GM23338 (cell line): ENCODE measurements around the gene ABHD18.
"Not testable (repeated sequence)": the region's sequence is repeated elsewhere in the genome, so short reads cannot be mapped to it uniquely, and the experiment has no call there.

Experiments
- CTCF ChIP-seq, 2 experiments: fragments of 200-600 bp in 1 of 2; sonication (generic) in 1 of 2; conservative IDR thresholded peaks; 2 replicates each; pipeline versions ENCODE4 v1.5.1 to v1.6.1; 2016 to 2017; ENCODE audit warnings: antibody characterized with exemption in 2 of 2, low read depth in 2 of 2, mild to moderate bottlenecking in 2 of 2, moderate library complexity in 1 of 2
- EZH2 ChIP-seq: fragments of 200-600 bp; sonication (generic); IDR thresholded peaks from one replicate; pipeline ENCODE4 v1.8.0; 2017; ENCODE audit warnings: antibody characterized with exemption, mild to moderate bottlenecking, low read depth; ENCODE audit not compliant: unreplicated experiment
- EZH2phosphoT487 ChIP-seq: fragments of 200-600 bp; sonication (generic); IDR thresholded peaks from one replicate; pipeline ENCODE4 v1.8.1; 2018; ENCODE audit warnings: antibody characterized with exemption; ENCODE audit not compliant: unreplicated experiment
- POLR2AphosphoS5 ChIP-seq: IDR thresholded peaks from 2 replicates; pipeline ENCODE4 v1.6.1; 2016; ENCODE audit warnings: antibody characterized with exemption, low read depth
- REST ChIP-seq: IDR thresholded peaks from one replicate; pipeline ENCODE4 v1.6.1; 2018; ENCODE audit warnings: antibody characterized with exemption; ENCODE audit not compliant: unreplicated experiment
- STAT1 ChIP-seq: IDR thresholded peaks from one replicate; pipeline ENCODE4 v1.6.1; 2016; ENCODE audit warnings: antibody characterized with exemption; ENCODE audit not compliant: unreplicated experiment

- not testable (repeated sequence) for TF ChIP-seq CTCF (conservative IDR thresholded peaks at IDR 0.05; ENCODE audit: low read depth in 2 of 2); EZH2; POLR2AphosphoS5; STAT1; REST; EZH2phosphoT487
Measured at GRCh38 chr4:128055441-128056206, 90.4 kb downstream of the ABHD18 start.
